Stimulated activated CD4-positive, alpha-beta T cell treated with anti-CD3 and anti-CD28 coated beads, Interleukin-2, amount 100 ng/mL, for 4 hours (primary cell): Measurements from ENCODE around the gene NSMF.

Source experiments
- DNase-seq: peaks from one replicate; pipeline ENCODE4 v3.0.0-alpha.2; 2020; ENCODE audit warnings: low read depth

Gene NSMF

GRCh38 chr9:137491735-137492432 is 32.8 kb upstream of the NSMF start:
- no peak for DNase-seq

DNA sequence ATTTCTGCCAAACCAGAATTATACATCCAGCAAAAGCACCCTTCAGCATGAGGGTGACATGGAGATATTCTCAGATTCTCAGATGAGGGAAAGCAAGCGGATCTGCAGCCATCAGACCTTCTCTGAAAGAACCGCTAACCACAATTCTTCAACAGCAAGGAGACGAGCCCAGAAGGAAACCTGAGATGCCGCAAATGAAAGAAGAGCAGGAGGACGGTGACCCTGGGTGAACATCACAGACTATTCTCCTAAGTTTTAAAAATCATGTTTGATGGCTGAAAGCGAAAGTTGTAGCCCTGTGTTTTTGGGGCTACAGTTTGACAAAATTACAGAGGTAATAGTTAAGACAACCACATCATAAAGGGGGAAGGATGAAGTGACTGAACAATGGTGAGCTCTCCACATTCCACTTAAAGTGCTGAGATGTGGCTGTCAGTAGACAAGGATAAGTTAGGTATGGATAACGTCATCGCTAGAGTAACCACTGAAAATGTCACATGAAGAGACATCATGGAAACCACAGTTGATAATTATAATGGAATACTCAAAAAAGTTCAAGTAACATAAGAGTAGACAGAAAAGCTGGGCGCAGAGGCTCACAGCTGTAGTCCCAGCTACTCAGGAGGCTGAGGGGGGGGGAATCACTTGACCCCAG is 31.5 kb upstream of the NSMF start:
- no peak for DNase-seq

- no peak for DNase-seq
These were observed 29.8 kb upstream of the NSMF start for GRCh38 chr9:137488906-137489305.

- DNase-seq: no peak
These were observed 29.2 kb upstream of the NSMF start for GRCh38 chr9:137488327-137488653.

DNA sequence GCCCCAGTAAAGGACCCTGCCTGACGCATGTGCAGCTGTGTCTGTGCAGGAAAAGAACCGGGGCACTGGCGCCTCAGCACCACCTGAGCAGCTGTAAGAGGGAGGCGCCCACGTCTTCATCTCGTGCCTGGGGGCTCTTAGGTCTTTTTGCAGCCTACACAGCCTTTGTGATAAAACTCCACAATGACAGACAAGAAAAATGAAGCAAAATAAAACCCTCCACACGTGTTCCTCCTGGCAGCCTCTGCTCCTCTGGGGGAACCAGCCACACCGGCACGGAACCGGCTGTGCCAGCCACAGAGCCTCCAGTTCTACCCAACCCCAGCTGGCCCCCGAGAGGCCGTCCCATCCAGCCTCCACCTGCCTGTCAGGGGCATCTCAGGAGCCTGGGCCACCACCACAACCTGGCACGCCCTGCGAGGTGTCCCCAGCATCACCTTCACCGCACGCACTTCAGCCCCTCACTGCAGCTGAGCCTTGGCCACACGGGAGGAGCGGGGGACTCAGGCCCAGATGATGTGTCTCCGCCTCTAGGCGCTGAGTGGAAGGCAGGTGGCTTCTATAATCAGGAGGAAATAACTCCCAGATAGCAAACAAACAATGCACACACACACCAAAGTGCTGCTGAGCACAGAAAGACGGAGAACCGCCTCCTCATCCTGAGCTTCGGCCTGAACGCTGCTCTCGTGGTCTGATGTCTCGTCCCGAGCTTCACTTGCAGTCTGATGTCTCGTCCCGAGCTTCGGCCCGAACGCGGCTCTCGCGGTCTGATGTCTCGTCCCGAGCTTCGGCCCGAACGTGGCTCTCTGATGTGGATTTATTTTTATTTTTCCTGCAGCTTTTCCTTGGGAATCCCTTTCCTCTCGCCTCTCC is 28.6 kb upstream of the NSMF start:
- DNase-seq: no peak

DNA sequence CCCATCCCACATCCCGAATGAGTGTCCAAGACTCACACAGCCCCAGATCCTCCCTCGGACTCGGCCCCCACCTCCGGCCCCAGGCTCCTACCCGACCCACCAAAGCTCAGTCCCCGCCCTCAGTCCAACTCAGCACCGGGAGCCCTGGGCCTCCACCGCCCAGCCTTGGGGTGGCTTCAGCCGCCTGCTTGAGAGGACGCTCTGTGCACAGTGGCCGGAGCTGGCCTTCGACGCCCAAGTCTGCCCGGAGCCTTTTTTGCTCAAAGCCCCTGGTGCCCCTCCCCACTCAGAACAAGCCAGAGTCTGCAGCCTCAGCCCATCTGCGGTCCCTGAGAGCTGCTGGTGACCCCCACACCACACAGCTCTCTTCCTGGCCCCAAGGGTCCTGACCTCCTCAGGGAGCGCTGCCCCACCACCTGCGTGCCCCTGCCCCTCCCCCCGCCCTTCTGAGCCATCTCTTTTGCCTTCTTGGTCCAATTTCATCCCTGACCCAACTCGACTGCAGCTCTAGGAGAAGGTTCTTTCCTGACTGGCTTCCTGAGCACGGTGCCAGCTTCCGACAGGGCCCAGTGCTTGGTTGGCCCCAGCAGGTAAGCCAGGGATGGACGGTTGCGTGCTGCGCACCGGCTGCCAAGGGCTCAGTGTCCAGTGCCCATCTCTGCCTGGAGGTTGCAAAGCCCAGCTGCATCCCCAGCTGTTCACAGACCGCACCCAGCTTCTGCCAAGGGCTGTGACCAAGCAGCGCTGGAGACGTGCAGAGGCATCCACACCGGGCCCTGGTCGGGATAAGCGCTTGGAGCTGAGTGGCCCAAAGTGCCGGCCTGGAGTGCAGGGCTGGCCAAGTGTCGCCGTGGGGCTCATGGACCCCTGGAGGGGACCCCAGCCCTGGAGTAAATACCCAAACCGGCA is 27.7 kb upstream of the NSMF start:
- no peak for DNase-seq

DNA sequence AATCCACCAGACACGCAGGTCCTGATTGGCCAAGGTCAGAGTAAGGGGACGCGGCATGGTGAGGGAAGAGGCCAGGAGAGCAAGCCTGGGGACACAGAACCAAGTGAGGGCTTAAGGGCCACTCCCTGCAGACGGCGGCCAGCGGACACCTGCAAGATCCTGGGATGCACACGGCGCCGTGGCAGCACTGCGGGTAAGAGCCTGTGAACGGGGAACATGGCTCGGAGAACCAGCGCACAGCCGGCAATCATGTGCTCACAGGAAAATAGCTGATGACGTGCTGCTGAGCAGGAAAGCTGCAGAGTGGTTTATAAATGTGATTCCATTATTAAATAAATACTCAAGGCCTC is 27.0 kb upstream of the NSMF start:
- no peak for DNase-seq

- DNase-seq: no peak
These were observed 26.4 kb upstream of the NSMF start for GRCh38 chr9:137485343-137486140.

DNA sequence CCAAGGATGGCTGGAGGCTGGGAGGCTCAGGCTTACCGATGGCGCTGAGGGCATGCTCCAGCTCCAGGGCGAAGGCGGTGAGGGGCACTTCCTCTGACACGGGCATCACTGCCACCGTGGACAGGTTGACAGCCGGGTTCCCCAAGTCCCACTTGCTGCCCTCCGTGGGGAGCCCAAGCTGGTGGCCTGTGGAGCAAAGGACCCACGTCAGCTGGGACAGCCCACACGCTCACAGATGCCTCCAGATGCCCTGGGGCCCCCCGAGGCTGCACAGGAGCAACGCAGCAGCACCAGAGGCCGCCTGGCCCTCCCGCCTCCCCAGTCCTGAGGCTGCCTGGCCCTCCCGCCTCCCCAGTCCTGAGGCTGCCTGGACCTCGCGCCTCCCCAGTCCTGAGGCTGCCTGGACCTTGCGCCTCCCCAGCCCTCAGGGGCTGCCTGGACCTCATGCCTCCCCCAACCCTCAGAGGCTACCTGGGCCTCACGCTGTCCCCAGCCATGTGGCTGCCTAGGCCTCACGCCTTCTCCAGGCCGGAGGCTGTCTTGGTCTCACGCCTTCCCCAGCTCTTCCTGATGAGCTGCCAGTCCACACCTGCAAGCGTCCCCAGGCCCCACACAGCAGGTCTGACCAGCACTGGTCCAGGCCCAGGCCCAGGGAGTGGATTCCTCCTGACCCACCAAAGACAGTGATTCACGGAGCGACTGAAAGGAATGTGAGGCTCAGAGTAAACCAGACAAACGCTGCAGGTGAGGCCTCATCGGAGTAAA is 25.6 kb upstream of the NSMF start:
- no peak for DNase-seq

- DNase-seq: no peak
These were observed 23.1 kb upstream of the NSMF start for GRCh38 chr9:137482094-137482781.

- no peak for DNase-seq
These were observed 21.9 kb upstream of the NSMF start for GRCh38 chr9:137480686-137481683.

DNA sequence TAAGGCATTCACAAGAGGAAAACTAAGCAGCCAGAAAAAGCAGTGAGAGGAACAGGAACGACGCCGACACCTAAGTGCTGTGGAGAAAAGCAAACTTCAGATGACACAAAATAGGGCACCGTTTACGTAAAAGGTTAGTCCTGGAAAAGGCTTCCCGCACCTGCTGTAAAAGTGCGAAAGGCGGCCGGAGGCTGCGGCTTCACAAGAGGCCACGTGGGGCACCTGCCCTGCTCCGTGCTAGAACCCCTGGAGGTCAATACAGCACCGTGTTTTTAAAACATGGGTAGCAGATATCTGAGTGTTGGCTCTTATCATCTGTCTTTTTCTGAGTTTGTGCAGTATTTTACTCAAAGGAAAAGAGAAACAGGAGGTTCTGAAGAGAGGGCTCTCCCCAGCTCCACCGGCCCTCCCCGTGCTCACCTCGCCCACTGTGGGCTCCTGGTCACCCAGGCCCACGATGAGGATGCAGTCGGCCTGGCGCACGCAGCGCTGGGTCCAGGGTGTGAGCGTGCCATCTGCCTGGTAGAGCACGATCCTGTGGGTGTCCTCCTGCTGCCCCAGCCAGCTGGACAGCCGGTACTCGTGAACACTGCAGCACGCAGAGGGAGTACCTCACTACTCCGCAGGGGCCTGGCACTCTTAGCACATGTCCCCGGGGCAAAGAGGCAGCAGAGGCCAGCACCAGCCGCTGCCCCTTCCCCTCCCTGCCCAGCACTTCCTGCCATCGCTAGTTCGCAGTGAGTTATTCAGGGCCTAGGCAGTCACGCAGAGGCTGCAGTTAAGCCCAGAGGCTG is 21.0 kb upstream of the NSMF start:
- DNase-seq: no peak

- DNase-seq: no peak
These were observed 20.1 kb upstream of the NSMF start for GRCh38 chr9:137478962-137479861.

DNA sequence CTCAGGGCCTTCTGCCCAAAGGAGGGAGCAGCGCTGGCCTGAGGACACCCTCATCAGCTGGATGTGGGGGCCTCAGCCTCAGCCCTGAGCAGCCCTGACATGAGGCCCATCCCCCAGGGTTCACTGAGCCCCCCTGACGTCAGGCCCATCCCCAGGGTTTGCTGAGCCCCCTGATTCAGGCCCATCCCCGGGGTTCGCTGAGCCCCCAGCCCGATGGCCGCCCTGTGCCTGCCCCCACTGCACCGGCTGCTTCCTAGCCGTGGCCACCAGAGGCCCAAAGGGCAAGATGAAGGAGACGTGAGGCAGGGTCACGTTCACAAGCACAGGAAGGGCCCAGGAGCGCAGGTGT is 19.5 kb upstream of the NSMF start:
- no peak for DNase-seq

GRCh38 chr9:137477778-137478612 is 18.9 kb upstream of the NSMF start:
- no peak for DNase-seq

- no peak for DNase-seq
These were observed 17.7 kb upstream of the NSMF start for GRCh38 chr9:137476856-137477255.
